ENCODE data around the gene SNAPC4. TPM values are rescaled to one million over a fixed set of nuclear protein-coding genes. Genes with fewer than 3 reads are reported as not detected.
"Not testable (repeated sequence)": the region's sequence is repeated elsewhere in the genome, so short reads cannot be mapped to it uniquely, and the experiment has no call there.

The SNAPC4 gene
- total RNA-seq, 1 experiment from 2014 or later, result 10.8 TPM

GRCh38 chr9:136407911-136408310 is 7.9 kb upstream of the SNAPC4 start:
- H3K27ac ChIP-seq (ENCODE audit: low read length), result no peak overlapping the region
- H3K4me3 ChIP-seq (ENCODE audit: low read depth in 2 of 2, low read length in 2 of 2), result no peak overlapping the region
- BruUV-seq (replicated peaks), result no TSS peak
- POLR2A ChIA-PET, result no interaction called here
- CTCF ChIA-PET, result no interaction called here
- H3K9me3 ChIP-seq (ENCODE audit: control insufficient read depth, insufficient read depth, low read depth, low read length), result no peaks in the 10 kb centered on the region
- peaks cover 6% of the 10 kb centered on the region for H3K4me1 ChIP-seq (ENCODE audit: control insufficient read depth, insufficient read depth, low read length)
- TF ChIP-seq, protein P1, sequence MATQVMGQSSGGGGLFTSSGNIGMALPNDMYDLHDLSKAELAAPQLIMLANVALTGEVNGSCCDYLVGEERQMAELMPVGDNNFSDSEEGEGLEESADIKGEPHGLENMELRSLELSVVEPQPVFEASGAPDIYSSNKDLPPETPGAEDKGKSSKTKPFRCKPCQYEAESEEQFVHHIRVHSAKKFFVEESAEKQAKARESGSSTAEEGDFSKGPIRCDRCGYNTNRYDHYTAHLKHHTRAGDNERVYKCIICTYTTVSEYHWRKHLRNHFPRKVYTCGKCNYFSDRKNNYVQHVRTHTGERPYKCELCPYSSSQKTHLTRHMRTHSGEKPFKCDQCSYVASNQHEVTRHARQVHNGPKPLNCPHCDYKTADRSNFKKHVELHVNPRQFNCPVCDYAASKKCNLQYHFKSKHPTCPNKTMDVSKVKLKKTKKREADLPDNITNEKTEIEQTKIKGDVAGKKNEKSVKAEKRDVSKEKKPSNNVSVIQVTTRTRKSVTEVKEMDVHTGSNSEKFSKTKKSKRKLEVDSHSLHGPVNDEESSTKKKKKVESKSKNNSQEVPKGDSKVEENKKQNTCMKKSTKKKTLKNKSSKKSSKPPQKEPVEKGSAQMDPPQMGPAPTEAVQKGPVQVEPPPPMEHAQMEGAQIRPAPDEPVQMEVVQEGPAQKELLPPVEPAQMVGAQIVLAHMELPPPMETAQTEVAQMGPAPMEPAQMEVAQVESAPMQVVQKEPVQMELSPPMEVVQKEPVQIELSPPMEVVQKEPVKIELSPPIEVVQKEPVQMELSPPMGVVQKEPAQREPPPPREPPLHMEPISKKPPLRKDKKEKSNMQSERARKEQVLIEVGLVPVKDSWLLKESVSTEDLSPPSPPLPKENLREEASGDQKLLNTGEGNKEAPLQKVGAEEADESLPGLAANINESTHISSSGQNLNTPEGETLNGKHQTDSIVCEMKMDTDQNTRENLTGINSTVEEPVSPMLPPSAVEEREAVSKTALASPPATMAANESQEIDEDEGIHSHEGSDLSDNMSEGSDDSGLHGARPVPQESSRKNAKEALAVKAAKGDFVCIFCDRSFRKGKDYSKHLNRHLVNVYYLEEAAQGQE (IDR thresholded peaks at IDR 0.05; ENCODE audit: insufficient read depth in 1 of 2, low read depth in 2 of 2, low read length in 1 of 2), result no peak
- no peak for TF ChIP-seq CTCF (IDR thresholded peaks at IDR 0.05)
- no peak for TF ChIP-seq TCF7L2 (IDR thresholded peaks at IDR 0.05; ENCODE audit: low read depth, low read length)
- TF ChIP-seq POLR2AphosphoS5 (IDR thresholded peaks at IDR 0.05; ENCODE audit: low read depth, low read length), result no peak
- TF ChIP-seq SIN3A (IDR thresholded peaks at IDR 0.05; ENCODE audit: borderline replicate concordance, insufficient read depth, low read depth, low read length), result no peak
- H3K27me3 ChIP-seq (ENCODE audit: control insufficient read depth, insufficient read depth, low read length), result no peaks in the 10 kb centered on the region
- ATAC-seq (no peak), DNase-seq (ENCODE audit: low read depth, low spot score) (no peak)
- intact Hi-C loops (cut with micrococcal nuclease; ENCODE audit: unreplicated experiment), result no loop called here
- H3K36me3 ChIP-seq (ENCODE audit: control insufficient read depth, insufficient read depth, low read length), result peaks cover 13% of the 10 kb centered on the region
- in situ Hi-C loops (cut with HindIII; ENCODE audit: low pct_unique_long_range_greater_than_20kb, low sequenced_read_pairs), result no loop called here

GRCh38 chr9:136407061-136407460 is 7.1 kb upstream of the SNAPC4 start:
- H3K27ac ChIP-seq (ENCODE audit: low read length); H3K27me3 ChIP-seq (ENCODE audit: control insufficient read depth, insufficient read depth, low read length); H3K4me1 ChIP-seq (ENCODE audit: control insufficient read depth, insufficient read depth, low read length); CTCF ChIA-PET; intact Hi-C loops (cut with micrococcal nuclease; ENCODE audit: unreplicated experiment); POLR2A ChIA-PET; H3K4me3 ChIP-seq (ENCODE audit: low read depth in 2 of 2, low read length in 2 of 2); in situ Hi-C loops (cut with HindIII; ENCODE audit: low pct_unique_long_range_greater_than_20kb, low sequenced_read_pairs); ATAC-seq; H3K9me3 ChIP-seq (ENCODE audit: control insufficient read depth, insufficient read depth, low read depth, low read length); BruUV-seq (replicated peaks); DNase-seq (ENCODE audit: low read depth, low spot score): not testable (repeated sequence)
- H3K36me3 ChIP-seq (ENCODE audit: control insufficient read depth, insufficient read depth, low read length), result peaks cover 11% of the 10 kb centered on the region; the same call in 1 of the 2 replicates

GRCh38 chr9:136405904-136406303 is 5.9 kb upstream of the SNAPC4 start:
- CTCF ChIA-PET; ATAC-seq; BruUV-seq (replicated peaks); intact Hi-C loops (cut with micrococcal nuclease; ENCODE audit: unreplicated experiment); POLR2A ChIA-PET; H3K27ac ChIP-seq (ENCODE audit: low read length); H3K27me3 ChIP-seq (ENCODE audit: control insufficient read depth, insufficient read depth, low read length); DNase-seq (ENCODE audit: low read depth, low spot score); in situ Hi-C loops (cut with HindIII; ENCODE audit: low pct_unique_long_range_greater_than_20kb, low sequenced_read_pairs); H3K4me3 ChIP-seq (ENCODE audit: low read depth in 2 of 2, low read length in 2 of 2); H3K36me3 ChIP-seq (ENCODE audit: control insufficient read depth, insufficient read depth, low read length); H3K9me3 ChIP-seq (ENCODE audit: control insufficient read depth, insufficient read depth, low read depth, low read length); H3K4me1 ChIP-seq (ENCODE audit: control insufficient read depth, insufficient read depth, low read length): not testable (repeated sequence)
